Gastrocnemius medialis (tissue), 4 donors: ENCODE data around the gene ZDHHC21.

Experiments
- POLR2A ChIP-seq, 2 donors: fragments of 450-650 bp; IDR thresholded peaks; one replicate each; pipeline ENCODE4 v1.6.1; 2017; ENCODE audit warnings: antibody characterized with exemption in 2 of 2, mild to moderate bottlenecking in 2 of 2, moderate library complexity in 2 of 2
- TF ChIP-seq, protein P1 (sequence below), 5 experiments: fragments of 450-650 bp in 3 of 5; fragments of 200-600 bp in 2 of 5; sonication (generic) in 2 of 5; IDR thresholded peaks in 4 of 5; conservative IDR thresholded peaks in 1 of 5; 1 replicate in 4 of 5; 2 replicates in 1 of 5; pipeline ENCODE4 v1.5.1; 2016 to 2019; ENCODE audit warnings: antibody characterized with exemption in 5 of 5, mild to moderate bottlenecking in 3 of 5, moderate library complexity in 3 of 5

DNA sequence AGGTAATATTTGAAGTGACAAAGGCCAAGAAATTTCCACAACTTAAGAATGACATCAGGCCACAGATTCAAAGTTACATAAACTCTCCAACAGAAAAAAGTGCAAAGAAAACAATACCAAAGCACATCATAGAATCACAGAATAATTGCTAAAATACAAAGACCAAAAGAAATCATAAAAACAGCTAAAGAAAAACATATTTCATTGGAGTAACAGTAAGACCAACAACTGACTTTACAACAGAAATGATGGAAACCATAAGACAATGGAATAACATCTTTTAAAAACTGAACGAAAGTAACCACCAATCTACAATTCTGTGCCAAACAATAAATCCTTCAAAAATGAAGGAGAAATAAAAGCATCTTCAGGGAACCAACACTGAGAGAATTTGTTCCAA is 38.3 kb downstream of the ZDHHC21 start:
- TF ChIP-seq POLR2A (IDR thresholded peaks at IDR 0.05) = no peak
- TF ChIP-seq, protein P1, sequence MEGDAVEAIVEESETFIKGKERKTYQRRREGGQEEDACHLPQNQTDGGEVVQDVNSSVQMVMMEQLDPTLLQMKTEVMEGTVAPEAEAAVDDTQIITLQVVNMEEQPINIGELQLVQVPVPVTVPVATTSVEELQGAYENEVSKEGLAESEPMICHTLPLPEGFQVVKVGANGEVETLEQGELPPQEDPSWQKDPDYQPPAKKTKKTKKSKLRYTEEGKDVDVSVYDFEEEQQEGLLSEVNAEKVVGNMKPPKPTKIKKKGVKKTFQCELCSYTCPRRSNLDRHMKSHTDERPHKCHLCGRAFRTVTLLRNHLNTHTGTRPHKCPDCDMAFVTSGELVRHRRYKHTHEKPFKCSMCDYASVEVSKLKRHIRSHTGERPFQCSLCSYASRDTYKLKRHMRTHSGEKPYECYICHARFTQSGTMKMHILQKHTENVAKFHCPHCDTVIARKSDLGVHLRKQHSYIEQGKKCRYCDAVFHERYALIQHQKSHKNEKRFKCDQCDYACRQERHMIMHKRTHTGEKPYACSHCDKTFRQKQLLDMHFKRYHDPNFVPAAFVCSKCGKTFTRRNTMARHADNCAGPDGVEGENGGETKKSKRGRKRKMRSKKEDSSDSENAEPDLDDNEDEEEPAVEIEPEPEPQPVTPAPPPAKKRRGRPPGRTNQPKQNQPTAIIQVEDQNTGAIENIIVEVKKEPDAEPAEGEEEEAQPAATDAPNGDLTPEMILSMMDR (IDR thresholded peaks at IDR 0.05 in 4 of 5, conservative IDR thresholded peaks at IDR 0.05 in 1 of 5) = no peak
